Stimulated activated CD8-positive, alpha-beta memory T cell treated with anti-CD3 and anti-CD28 coated beads, Interleukin-15, amount 100 ng/mL, for 4 hours (primary cell): ENCODE data around the gene PRSS27.
"Not testable (repeated sequence)": the region's sequence is repeated elsewhere in the genome, so short reads cannot be mapped to it uniquely, and the experiment has no call there.

Experiments
- DNase-seq, 2 donors: peaks; one replicate each; pipeline ENCODE4 v3.0.0-alpha.2; 2020; ENCODE audit warnings: low read depth in 2 of 2

The PRSS27 gene

GRCh38 chr16:2724816-2725348 lies 4.9 kb upstream of the PRSS27 start:
- no peak for DNase-seq

- DNase-seq: no peak
These were observed 4.2 kb upstream of the PRSS27 start for GRCh38 chr16:2724088-2724676.

- DNase-seq: not testable (repeated sequence)
These were observed 1.7 kb upstream of the PRSS27 start for GRCh38 chr16:2721634-2722173.

GRCh38 chr16:2720719-2721633 lies 952 bp upstream of the PRSS27 start:
- DNase-seq: peak; percentile 67 to 70

- DNase-seq: no peak
These were observed 528 bp downstream of the PRSS27 start for GRCh38 chr16:2719328-2720063.

GRCh38 chr16:2717383-2718263 lies 2.4 kb downstream of the PRSS27 start:
- DNase-seq: no peak

GRCh38 chr16:2716948-2717347 lies 3.1 kb downstream of the PRSS27 start:
- no peak for DNase-seq

- no peak for DNase-seq
These were observed 3.8 kb downstream of the PRSS27 start for GRCh38 chr16:2715966-2716885.

- peak; percentile 63 to 69 for DNase-seq
These were observed 4.5 kb downstream of the PRSS27 start for GRCh38 chr16:2715519-2715918.

- DNase-seq: no peak
These were observed 5.0 kb downstream of the PRSS27 start for GRCh38 chr16:2715064-2715463.

GRCh38 chr16:2713985-2714774 lies 5.8 kb downstream of the PRSS27 start:
- DNase-seq: no peak

GRCh38 chr16:2713523-2713922 lies 6.5 kb downstream of the PRSS27 start:
- DNase-seq: no peak

GRCh38 chr16:2712546-2712945 lies 7.5 kb downstream of the PRSS27 start:
- DNase-seq: no peak

- DNase-seq: no peak
These were observed 8.0 kb downstream of the PRSS27 start for GRCh38 chr16:2712063-2712441.

GRCh38 chr16:2711370-2712062 lies 8.5 kb downstream of the PRSS27 start:
- DNase-seq: no peak

GRCh38 chr16:2710711-2711231 lies 9.3 kb downstream of the PRSS27 start:
- no peak for DNase-seq

- DNase-seq: no peak
These were observed 9.9 kb downstream of the PRSS27 start for GRCh38 chr16:2710021-2710710.

- no peak for DNase-seq
These were observed 10.4 kb downstream of the PRSS27 start for GRCh38 chr16:2709588-2709984.
